ENCODE measurements around the gene HPCA. TPM values are rescaled to one million over a fixed set of nuclear protein-coding genes. Genes with fewer than 3 reads are reported as not detected.

Gene HPCA
- total and polyA plus RNA-seq, 8 donors, result 0.16 to 5.2 (median 0.49) TPM; not detected in 1

- intact Hi-C loops (cut with DNase I), result loop anchor here in 1 of 3 donors (5.0 kb wide), 1 partner anchor 166 kb away; no protein-coding TSS in a partner anchor
- no peaks in the 10 kb centered on the region for H3K27me3 ChIP-seq
- H3K27ac ChIP-seq, result no peak overlapping the region
- FAIRE-seq, result no peak
- ATAC-seq, result no peak
- H3K4me3 ChIP-seq, result no peak overlapping the region
- peak in 1 of 6 donors; percentile 9 for DNase-seq
- TF ChIP-seq CTCF (IDR thresholded peaks at IDR 0.05), result no peak
- H3K4me1 ChIP-seq, result no peaks in the 10 kb centered on the region
- no peaks in the 10 kb centered on the region for H3K36me3 ChIP-seq
- WGBS, 2 donors, result 61 to 62% methylated on average over 5 of the region's 5 CpGs
- H3K9me3 ChIP-seq, result no peaks in the 10 kb centered on the region
Measured at GRCh38 chr1:32873484-32873883, 12.8 kb upstream of the HPCA start.

- no peaks in the 10 kb centered on the region for H3K27me3 ChIP-seq
- no peak for DNase-seq
- H3K27ac ChIP-seq, result no peak overlapping the region
- no peaks in the 10 kb centered on the region for H3K9me3 ChIP-seq
- ATAC-seq, result no peak
- TF ChIP-seq CTCF (IDR thresholded peaks at IDR 0.05), result no peak
- H3K4me3 ChIP-seq, result no peak overlapping the region
- whole genome bisulfite sequencing, 2 donors, result 60 to 73% methylated on average over 5 of the region's 5 CpGs
- intact Hi-C loops (cut with DNase I), result loop anchor here in 1 of 3 donors (5.0 kb wide), 1 partner anchor 168 kb away; no protein-coding TSS in a partner anchor
- no peaks in the 10 kb centered on the region for H3K36me3 ChIP-seq
- FAIRE-seq, result no peak
- H3K4me1 ChIP-seq, result no peaks in the 10 kb centered on the region
Measured at GRCh38 chr1:32874860-32875752, 11.2 kb upstream of the HPCA start.

GRCh38 chr1:32876341-32877210 is 9.7 kb upstream of the HPCA start:
- FAIRE-seq, result no peak
- peak; percentile 79 to 93 (median 84) for ATAC-seq
- TF ChIP-seq CTCF (IDR thresholded peaks at IDR 0.05), result peak; percentile 76 to 91 (median 80)
- Histone ChIP-seq H3K36me3 (no peaks in the 10 kb centered on the region), H3K4me3 (no peak overlapping the region), H3K27ac (no peak overlapping the region), H3K27me3 (no peaks in the 10 kb centered on the region), H3K9me3 (no peaks in the 10 kb centered on the region), H3K4me1 (no peaks in the 10 kb centered on the region)
- intact Hi-C loops (cut with DNase I), result no loop called here
- peak; percentile 51 to 88 (median 70) for DNase-seq
- 15 to 20% methylated on average over 16 of the region's 16 CpGs for WGBS, 2 donors

GRCh38 chr1:32877211-32878110 is 8.8 kb upstream of the HPCA start:
- intact Hi-C loops (cut with DNase I), result no loop called here
- Histone ChIP-seq H3K27me3 (no peaks in the 10 kb centered on the region), H3K4me1 (no peaks in the 10 kb centered on the region), H3K9me3 (no peaks in the 10 kb centered on the region), H3K27ac (no peak overlapping the region), H3K4me3 (no peak overlapping the region), H3K36me3 (no peaks in the 10 kb centered on the region)
- no peak for FAIRE-seq
- no peak for TF ChIP-seq CTCF (IDR thresholded peaks at IDR 0.05)
- WGBS, 2 donors, result 59 to 60% methylated on average over 13 of the region's 13 CpGs
- no peak for ATAC-seq
- no peak for DNase-seq
